Type B pancreatic cell (in vitro differentiated cells): ENCODE measurements around the gene SEMA4D. TPM values are rescaled to one million over a fixed set of nuclear protein-coding genes. Genes with fewer than 3 reads are reported as not detected.

Experiments used
- DNase-seq: peaks from one replicate; pipeline ENCODE4 v3.0.0; 2021; ENCODE audit warnings: mixed read lengths; ENCODE audit not compliant: unreplicated experiment; ENCODE audit errors: extremely low spot score
- H3K27ac Mint-ChIP-seq: 2 replicates; pipeline ENCODE4 v1.8.0; 2021; ENCODE audit warnings: mild to moderate bottlenecking, mixed read lengths
- H3K27me3 Mint-ChIP-seq: 2 replicates; pipeline ENCODE4 v1.8.0; 2021; ENCODE audit warnings: mixed read lengths
- H3K36me3 Mint-ChIP-seq: 2 replicates; pipeline ENCODE4 v1.8.0; 2021; ENCODE audit warnings: mixed read lengths
- H3K4me1 Mint-ChIP-seq: one replicate; pipeline ENCODE4 v1.8.0; 2021; ENCODE audit warnings: mixed read lengths; ENCODE audit not compliant: unreplicated experiment
- H3K4me3 Mint-ChIP-seq: 2 replicates; pipeline ENCODE4 v1.8.0; 2021; ENCODE audit warnings: mild to moderate bottlenecking, mixed read lengths
- H3K9me3 Mint-ChIP-seq: 2 replicates; pipeline ENCODE4 v1.8.0; 2021; ENCODE audit warnings: mixed read lengths
- total RNA-seq: library from RNA; stranded (reverse); gene quantifications from 2 replicates; pipeline ENCODE4 v1.2.1, GENCODE V29; 2021; ENCODE audit warnings: low replicate concordance
- TF ChIP-seq, protein P1 (sequence below): fragments of 200-600 bp; sonication (generic); conservative IDR thresholded peaks from 2 replicates; pipeline ENCODE4 v1.5.0; 2021; ENCODE audit warnings: antibody characterized with exemption, mild to moderate bottlenecking

Gene SEMA4D
- total RNA-seq, 1 donor from 2014 or later = 32.3 TPM

DNA sequence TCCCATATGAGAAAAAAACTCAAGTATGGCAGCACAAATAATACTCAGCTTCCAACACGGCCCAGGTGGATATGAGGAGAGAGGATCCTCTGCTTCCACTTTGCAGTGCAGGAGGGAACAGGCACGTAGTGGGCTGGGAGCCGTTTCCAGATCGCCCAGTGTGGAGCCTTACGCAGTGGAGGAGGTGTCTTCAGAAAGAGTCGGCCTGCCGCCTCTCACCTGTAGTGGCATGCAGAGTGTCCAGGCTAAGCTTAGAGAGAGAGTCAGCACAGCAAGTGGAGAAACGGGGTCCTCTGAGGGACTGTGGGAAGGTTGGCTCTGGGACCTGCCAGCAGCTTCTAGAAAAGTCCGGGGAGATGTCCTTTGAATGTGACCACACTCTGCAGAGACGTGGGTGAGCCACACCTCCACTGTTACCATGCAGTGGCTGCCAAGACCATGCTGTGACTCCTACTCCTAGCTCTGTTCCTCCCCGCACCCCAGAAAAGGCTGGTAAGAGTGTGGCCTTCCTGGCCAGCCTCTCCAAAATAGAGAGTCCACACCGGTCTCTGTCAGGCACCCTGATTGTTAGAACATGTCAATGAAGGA lies 3.5 kb upstream of the SEMA4D start:
- no peak overlapping the region for H3K4me3 Mint-ChIP-seq
- H3K36me3 Mint-ChIP-seq = no peaks in the 10 kb centered on the region
- peaks cover 5% of the 10 kb centered on the region for H3K27me3 Mint-ChIP-seq
- H3K4me1 Mint-ChIP-seq = peaks cover 13% of the 10 kb centered on the region
- no peak overlapping the region for H3K27ac Mint-ChIP-seq
- no peak for DNase-seq
- TF ChIP-seq, protein P1, sequence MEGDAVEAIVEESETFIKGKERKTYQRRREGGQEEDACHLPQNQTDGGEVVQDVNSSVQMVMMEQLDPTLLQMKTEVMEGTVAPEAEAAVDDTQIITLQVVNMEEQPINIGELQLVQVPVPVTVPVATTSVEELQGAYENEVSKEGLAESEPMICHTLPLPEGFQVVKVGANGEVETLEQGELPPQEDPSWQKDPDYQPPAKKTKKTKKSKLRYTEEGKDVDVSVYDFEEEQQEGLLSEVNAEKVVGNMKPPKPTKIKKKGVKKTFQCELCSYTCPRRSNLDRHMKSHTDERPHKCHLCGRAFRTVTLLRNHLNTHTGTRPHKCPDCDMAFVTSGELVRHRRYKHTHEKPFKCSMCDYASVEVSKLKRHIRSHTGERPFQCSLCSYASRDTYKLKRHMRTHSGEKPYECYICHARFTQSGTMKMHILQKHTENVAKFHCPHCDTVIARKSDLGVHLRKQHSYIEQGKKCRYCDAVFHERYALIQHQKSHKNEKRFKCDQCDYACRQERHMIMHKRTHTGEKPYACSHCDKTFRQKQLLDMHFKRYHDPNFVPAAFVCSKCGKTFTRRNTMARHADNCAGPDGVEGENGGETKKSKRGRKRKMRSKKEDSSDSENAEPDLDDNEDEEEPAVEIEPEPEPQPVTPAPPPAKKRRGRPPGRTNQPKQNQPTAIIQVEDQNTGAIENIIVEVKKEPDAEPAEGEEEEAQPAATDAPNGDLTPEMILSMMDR = no peak
- no peaks in the 10 kb centered on the region for H3K9me3 Mint-ChIP-seq

DNA sequence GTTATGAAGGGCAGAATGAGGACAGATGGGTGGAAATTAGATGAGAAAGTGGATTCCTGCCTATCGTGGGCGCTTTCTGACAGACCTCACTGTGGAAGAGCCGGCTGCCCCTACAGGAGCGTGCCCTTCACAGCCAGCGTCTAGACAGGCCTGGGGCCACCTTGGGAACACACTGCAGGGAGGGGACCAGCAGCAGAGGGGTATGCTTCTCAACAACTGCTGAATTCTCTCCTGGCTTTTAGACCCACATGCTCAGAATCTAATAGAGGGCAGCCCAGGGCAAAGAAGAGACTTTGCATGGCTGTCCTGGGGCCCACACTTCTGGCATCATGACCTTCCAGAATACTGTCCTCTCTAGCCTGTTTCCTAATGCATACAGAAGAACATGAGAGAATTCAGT lies 2.1 kb upstream of the SEMA4D start:
- Mint-ChIP-seq H3K4me3 (no peak overlapping the region), H3K27ac (no peak overlapping the region), H3K27me3 (peaks cover 5% of the 10 kb centered on the region), H3K4me1 (peaks cover 13% of the 10 kb centered on the region), H3K9me3 (no peaks in the 10 kb centered on the region), H3K36me3 (no peaks in the 10 kb centered on the region)
- TF ChIP-seq, protein P1 = no peak
- no peak for DNase-seq

DNA sequence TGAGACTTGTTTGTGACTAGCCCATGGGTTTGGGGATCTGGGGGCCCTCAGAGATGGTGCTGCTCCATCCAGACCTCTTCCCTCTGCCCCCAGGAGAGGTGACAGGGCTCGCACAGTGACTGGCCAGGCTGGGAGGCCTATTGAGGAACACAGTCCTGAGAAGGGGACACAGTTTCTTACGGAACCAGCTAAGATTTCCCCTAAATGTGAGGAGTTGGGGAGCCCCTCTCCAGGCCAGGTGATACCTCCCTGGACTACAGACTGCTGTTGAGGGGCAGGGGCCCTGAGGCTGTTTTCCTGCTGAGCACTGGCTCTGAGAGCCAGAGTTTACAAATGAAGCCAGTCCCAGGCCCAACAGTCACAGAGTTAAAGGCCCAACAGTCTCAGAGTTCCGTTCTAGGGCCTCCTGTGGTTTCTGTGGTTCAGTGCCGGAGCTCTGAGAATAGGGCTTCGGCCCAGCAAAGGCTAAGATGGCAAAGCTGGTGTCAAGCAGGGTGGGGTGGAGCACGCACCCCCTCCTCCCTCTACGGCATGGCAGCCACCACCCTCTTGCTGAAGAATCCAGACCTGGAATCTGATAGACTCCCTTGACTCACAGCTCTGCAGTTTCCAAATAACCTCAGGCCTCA lies 1.1 kb upstream of the SEMA4D start:
- TF ChIP-seq, protein P1 = no peak
- Mint-ChIP-seq H3K27me3 (peaks cover 5% of the 10 kb centered on the region), H3K36me3 (no peaks in the 10 kb centered on the region), H3K27ac (no peak overlapping the region), H3K4me3 (peak overlapping the region; percentile 84), H3K4me1 (peaks cover 13% of the 10 kb centered on the region), H3K9me3 (no peaks in the 10 kb centered on the region)
- no peak for DNase-seq

DNA sequence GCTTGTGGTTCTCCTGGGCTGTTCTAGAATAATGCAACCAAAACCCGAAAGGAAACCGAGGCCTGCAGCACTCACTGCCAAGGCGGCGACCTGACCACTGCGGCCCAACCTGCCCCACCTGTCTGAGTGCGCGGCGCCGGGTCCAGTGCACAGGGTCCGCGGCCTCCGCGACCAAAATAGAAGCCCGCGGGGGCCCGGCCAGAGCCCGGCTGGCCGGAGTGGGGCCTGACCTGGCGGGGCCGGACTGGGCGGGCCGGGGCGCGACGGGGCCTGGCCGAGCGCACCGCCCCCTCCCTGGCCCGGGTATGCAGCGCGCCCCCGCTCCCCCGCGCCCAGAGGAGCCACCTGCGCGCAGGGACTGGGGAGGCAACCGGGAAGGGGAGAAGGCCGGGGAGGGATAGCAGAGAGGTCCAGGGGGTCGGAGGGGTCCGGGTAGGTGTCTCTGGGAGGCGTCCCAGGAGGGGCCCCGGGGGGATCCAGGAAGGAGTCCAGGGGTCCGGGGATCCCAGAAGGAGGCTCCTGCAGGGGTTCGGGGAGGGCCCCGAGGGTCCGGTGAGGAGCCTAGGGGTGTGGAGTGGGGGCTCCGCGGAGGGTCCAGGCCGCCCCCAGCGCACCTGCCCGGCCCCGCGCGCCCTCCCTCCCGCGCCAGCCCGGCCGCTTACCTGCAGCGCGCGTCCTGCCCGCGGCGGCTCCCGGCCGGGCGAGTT lies 503 bp downstream of the SEMA4D start:
- Mint-ChIP-seq H3K27ac (peak overlapping the region; percentile 19), H3K27me3 (peaks cover under 1% of the 10 kb centered on the region), H3K4me1 (peaks cover 13% of the 10 kb centered on the region), H3K36me3 (peaks cover under 1% of the 10 kb centered on the region), H3K4me3 (peak overlapping the region; percentile 90), H3K9me3 (no peaks in the 10 kb centered on the region)
- DNase-seq = no peak
- TF ChIP-seq, protein P1 = no peak

DNA sequence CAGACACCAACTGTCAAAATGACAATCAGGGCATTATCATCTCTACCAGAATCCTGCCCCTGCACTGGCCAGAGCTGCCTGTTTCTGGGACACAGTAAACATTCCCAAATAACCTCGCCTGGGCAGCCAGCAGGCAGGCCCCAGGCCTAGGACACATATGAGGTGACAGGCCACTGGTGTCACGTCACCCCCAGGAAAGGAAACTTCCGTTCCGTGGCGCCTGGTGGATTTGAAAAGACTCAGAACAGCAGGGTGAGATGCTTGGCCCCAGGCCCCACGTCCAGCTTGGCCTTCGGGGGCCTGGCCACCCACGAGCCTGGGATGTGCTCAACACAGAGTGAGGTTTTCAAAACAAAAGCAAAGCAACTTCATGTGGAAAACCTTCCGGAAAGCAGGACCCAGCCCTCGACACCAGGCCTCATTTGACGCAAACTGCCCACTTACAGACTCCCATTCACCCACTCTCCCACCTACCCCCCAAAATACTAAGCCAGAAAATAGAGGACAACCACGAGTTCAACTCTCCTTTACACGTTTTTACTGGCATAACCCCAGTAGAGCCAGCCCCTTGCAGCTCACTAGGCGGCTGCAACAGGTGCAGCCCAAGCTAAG lies 1.2 kb downstream of the SEMA4D start:
- DNase-seq = no peak
- H3K27me3 Mint-ChIP-seq = no peaks in the 10 kb centered on the region
- peaks cover 5% of the 10 kb centered on the region for H3K36me3 Mint-ChIP-seq
- H3K9me3 Mint-ChIP-seq = no peaks in the 10 kb centered on the region
- peaks cover 13% of the 10 kb centered on the region for H3K4me1 Mint-ChIP-seq
- peak overlapping the region; percentile 90 for H3K4me3 Mint-ChIP-seq
- peak overlapping the region; percentile 19 for H3K27ac Mint-ChIP-seq
- TF ChIP-seq, protein P1 = no peak
